Effector memory CD8-positive, alpha-beta T cell (primary cell): Measurements from ENCODE around the gene FDXR.
"Not testable (repeated sequence)": the region's sequence is repeated elsewhere in the genome, so short reads cannot be mapped to it uniquely, and the experiment has no call there.

Source experiments
- ATAC-seq: fragments of 150-1000 bp; cut with Tn5 transposase; replicated peaks from 2 replicates; pipeline ENCODE4 v1.10.0; 2021; ENCODE audit warnings: mild to moderate bottlenecking, moderate library complexity
- DNase-seq, 3 experiments: peaks; one replicate each; pipeline ENCODE4 v3.0.0; 2021
- H3K27ac Mint-ChIP-seq, 2 donors: one replicate each; pipeline ENCODE4 v1.8.0; 2022; ENCODE audit warnings: mild to moderate bottlenecking in 2 of 2, mixed read lengths in 2 of 2, moderate library complexity in 2 of 2
- H3K27me3 Mint-ChIP-seq, 2 donors: one replicate each; pipeline ENCODE4 v1.8.0; 2022; ENCODE audit warnings: mixed read lengths in 2 of 2
- H3K36me3 Mint-ChIP-seq: one replicate; pipeline ENCODE4 v1.8.0; 2022; ENCODE audit warnings: mild to moderate bottlenecking, moderate library complexity, mixed read lengths; ENCODE audit not compliant: insufficient read depth
- H3K4me1 Mint-ChIP-seq, 2 donors: one replicate each; pipeline ENCODE4 v1.8.0; 2022; ENCODE audit warnings: low read depth in 2 of 2, mixed read lengths in 2 of 2
- H3K4me3 Mint-ChIP-seq, 2 donors: one replicate each; pipeline ENCODE4 v1.8.0; 2022; ENCODE audit warnings: mild to moderate bottlenecking in 2 of 2, mixed read lengths in 2 of 2, moderate library complexity in 2 of 2
- H3K9me3 Mint-ChIP-seq, 2 donors: one replicate each; pipeline ENCODE4 v1.8.0; 2022; ENCODE audit warnings: mixed read lengths in 2 of 2
- total RNA-seq, 9 experiments: gene quantifications; one replicate each; lab custom pipeline; 2026; lab: John Stamatoyannopoulos, UW

The FDXR gene, protein sequence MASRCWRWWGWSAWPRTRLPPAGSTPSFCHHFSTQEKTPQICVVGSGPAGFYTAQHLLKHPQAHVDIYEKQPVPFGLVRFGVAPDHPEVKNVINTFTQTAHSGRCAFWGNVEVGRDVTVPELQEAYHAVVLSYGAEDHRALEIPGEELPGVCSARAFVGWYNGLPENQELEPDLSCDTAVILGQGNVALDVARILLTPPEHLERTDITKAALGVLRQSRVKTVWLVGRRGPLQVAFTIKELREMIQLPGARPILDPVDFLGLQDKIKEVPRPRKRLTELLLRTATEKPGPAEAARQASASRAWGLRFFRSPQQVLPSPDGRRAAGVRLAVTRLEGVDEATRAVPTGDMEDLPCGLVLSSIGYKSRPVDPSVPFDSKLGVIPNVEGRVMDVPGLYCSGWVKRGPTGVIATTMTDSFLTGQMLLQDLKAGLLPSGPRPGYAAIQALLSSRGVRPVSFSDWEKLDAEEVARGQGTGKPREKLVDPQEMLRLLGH
- 3.3 to 10.8 (median 5.2) reads per million in 9 experiments for total RNA-seq

DNA sequence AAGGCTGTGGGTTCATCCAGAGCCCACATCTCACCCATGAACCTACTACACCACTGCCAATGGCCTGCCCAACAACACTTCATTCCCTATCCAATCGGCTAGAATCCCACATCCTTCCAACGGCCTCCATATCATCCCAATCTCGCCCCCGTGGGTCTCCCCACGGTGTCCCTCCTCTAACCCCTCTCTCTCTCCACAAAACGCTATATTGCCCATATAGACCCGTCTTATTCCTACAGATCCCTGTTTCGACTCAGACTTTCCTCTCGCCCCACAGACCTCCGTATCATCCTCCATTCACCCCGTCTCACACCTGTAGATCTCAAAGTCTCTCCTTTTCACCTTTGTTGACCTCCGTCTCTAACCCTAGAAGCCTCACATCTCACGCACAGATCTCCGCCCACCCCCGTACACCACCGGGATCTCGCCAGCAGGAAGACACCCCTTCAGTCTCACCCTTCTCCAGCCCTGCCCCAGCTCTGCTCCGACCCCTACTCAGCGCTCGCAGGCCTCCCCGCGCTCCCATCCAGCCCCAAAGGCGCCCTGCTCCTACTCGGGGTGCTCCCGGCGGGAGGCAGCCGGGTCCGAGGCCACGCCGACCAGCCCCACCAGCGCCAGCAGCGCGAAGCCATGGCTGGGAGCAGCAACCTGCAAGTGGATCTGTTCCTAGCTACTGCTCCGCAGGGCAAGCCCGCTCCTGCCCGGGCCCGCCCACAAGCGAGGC lies at the start of gene FDXR:
TSS of gene FDXR (minus strand) at position 682 of the 724 bp plus-strand sequence. CDS start at position 632, 50 bp downstream.
- DNase-seq (peak in 1 of 3 experiments; percentile 24), ATAC-seq (peak; percentile 5)
- H3K9me3 Mint-ChIP-seq: no peaks in the 10 kb centered on the region
- peak within 1 kb of the TSS; percentile 95 to 96 for H3K27ac Mint-ChIP-seq
- no peaks in the 10 kb centered on the region for H3K27me3 Mint-ChIP-seq
- peaks cover 15 to 21% of the 10 kb centered on the region in 2 donors for H3K4me1 Mint-ChIP-seq
- peaks cover 16% of the 10 kb centered on the region for H3K36me3 Mint-ChIP-seq
- peak within 1 kb of the TSS; percentile 82 to 87 for H3K4me3 Mint-ChIP-seq

DNA sequence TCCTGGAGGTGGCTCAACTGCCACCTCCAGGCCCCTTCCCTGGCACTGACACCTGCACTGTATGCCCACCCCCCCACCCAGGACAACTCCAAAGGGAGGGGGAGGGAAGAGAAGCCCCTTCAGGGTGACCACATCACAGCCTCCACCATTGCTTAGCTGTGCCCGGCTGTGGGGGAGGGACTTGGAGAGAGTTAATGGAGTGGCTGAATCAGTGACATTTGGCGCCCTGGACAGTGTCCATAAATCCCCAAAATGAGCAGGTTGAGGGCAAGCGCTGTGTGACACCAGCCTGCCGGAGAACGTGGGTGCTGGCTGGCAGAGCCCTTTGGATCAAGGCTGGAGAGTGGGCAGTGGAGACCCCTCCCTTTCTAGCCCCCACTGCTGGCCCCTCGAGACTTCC lies 49.4 kb upstream of the FDXR start:
- ATAC-seq (no peak), DNase-seq (no peak)
- peaks cover 58 to 87% of the 10 kb centered on the region in 2 donors for H3K27me3 Mint-ChIP-seq
- H3K27ac Mint-ChIP-seq: no peak overlapping the region
- H3K4me1 Mint-ChIP-seq: peaks cover 6 to 9% of the 10 kb centered on the region in 2 donors
- H3K9me3 Mint-ChIP-seq: no peaks in the 10 kb centered on the region
- H3K4me3 Mint-ChIP-seq: peak overlapping the region in 1 of 2 donors; percentile 70
- peaks cover 3% of the 10 kb centered on the region for H3K36me3 Mint-ChIP-seq

DNA sequence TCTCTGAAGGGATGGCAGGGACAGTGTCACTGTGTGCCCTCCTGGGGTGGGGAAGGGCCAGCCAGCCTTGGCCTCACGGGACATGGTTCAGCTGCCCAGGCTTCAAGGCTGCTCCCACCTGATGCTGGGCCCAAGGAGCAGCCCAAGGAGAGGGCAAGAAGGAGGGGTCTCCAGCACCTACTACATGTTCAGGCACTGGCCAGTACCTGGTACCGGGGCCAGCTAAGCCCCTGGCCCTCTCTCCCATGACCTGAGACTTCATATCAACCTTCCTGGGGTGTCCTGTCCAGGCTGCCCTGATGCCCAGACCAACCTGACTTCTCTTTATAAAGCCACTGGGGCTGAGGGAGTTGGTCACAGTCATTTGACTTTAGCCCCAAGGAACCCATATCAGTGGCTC lies 49.0 kb upstream of the FDXR start:
- H3K27ac Mint-ChIP-seq: no peak overlapping the region
- DNase-seq: no peak
- no peak for ATAC-seq
- peaks cover 6 to 9% of the 10 kb centered on the region in 2 donors for H3K4me1 Mint-ChIP-seq
- peaks cover 61 to 87% of the 10 kb centered on the region in 2 donors for H3K27me3 Mint-ChIP-seq
- no peaks in the 10 kb centered on the region for H3K9me3 Mint-ChIP-seq
- no peak overlapping the region for H3K4me3 Mint-ChIP-seq
- H3K36me3 Mint-ChIP-seq: peaks cover 3% of the 10 kb centered on the region

DNA sequence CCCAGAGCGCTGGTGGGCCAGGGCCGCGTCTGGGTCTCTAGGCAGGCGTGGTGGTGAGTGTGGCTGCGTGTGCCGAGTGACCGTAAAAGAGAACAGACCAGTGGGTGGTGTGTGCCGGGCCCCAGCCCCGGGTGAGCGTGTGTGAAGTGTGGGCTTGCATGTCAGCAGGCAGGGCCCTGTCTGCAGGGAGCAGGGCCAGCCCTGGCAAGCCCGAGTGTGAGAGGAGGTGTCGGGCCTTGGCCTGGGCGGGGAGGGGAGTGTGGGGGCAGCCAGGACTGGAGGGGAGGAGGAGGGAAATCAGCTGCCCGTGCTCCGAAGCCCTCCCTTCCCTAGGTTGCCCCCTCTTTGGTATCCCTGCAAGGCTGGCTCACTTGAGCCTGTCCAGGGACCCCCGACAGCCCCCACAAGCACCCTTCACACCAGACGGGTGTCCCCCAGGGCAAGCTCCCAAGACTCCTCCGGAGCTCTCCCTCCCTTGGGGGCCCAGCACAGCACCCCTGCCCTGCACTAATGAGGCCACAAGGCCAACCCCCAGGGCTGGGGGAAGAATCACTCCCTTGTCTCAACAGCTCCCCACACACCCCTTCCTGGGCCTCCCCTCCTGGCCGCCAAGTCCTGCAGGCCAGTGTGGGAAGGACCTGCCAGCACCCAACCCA lies 48.4 kb upstream of the FDXR start:
- no peak overlapping the region for H3K27ac Mint-ChIP-seq
- peaks cover 58 to 87% of the 10 kb centered on the region in 2 donors for H3K27me3 Mint-ChIP-seq
- H3K36me3 Mint-ChIP-seq: no peaks in the 10 kb centered on the region
- ATAC-seq (no peak), DNase-seq (no peak)
- H3K4me1 Mint-ChIP-seq: peaks cover 6 to 9% of the 10 kb centered on the region in 2 donors
- peak overlapping the region in 1 of 2 donors; percentile 17 for H3K4me3 Mint-ChIP-seq
- H3K9me3 Mint-ChIP-seq: no peaks in the 10 kb centered on the region

DNA sequence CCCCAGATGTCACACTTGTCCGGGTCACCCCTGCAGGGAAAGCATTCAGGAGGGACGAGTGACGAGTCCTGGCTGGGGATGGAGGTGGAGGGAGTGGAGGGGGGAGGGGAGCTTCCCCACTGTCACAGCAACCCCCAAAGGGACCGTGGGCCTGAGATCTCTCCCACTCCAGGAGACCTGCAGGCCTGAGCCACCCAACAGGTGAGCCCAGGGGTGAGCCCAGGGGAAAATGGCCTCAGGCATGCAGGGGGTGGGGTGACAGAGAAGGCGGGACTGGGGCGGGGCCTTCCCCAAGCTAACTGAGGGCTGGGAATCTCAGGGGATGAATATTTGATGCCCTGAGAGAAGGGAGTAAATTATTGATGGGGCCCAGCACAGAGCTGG lies 47.8 kb upstream of the FDXR start:
- DNase-seq (no peak), ATAC-seq (no peak)
- peak overlapping the region in 1 of 2 donors; percentile 75 for H3K27ac Mint-ChIP-seq
- H3K9me3 Mint-ChIP-seq: no peaks in the 10 kb centered on the region
- H3K4me1 Mint-ChIP-seq: peaks cover 6 to 9% of the 10 kb centered on the region in 2 donors
- peak overlapping the region in 1 of 2 donors; percentile 17 for H3K4me3 Mint-ChIP-seq
- peaks cover 53 to 87% of the 10 kb centered on the region in 2 donors for H3K27me3 Mint-ChIP-seq
- H3K36me3 Mint-ChIP-seq: no peaks in the 10 kb centered on the region

DNA sequence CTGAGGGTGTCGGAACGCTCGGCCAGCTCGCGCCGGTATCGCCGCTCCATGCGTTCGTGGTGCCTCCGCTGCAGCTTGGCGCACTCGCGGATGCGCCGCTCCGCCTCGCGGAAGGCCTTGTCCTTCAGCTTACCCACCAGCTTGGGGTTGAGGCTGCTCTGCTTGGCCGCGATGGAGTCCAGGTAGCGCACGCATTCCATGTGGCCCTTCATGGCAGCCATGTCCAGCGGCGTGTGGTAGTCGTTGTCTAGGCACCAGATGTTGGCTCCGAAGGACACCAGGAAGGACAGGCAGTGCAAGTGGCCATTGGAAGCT lies 47.5 kb upstream of the FDXR start:
- peaks cover 49 to 84% of the 10 kb centered on the region in 2 donors for H3K27me3 Mint-ChIP-seq

DNA sequence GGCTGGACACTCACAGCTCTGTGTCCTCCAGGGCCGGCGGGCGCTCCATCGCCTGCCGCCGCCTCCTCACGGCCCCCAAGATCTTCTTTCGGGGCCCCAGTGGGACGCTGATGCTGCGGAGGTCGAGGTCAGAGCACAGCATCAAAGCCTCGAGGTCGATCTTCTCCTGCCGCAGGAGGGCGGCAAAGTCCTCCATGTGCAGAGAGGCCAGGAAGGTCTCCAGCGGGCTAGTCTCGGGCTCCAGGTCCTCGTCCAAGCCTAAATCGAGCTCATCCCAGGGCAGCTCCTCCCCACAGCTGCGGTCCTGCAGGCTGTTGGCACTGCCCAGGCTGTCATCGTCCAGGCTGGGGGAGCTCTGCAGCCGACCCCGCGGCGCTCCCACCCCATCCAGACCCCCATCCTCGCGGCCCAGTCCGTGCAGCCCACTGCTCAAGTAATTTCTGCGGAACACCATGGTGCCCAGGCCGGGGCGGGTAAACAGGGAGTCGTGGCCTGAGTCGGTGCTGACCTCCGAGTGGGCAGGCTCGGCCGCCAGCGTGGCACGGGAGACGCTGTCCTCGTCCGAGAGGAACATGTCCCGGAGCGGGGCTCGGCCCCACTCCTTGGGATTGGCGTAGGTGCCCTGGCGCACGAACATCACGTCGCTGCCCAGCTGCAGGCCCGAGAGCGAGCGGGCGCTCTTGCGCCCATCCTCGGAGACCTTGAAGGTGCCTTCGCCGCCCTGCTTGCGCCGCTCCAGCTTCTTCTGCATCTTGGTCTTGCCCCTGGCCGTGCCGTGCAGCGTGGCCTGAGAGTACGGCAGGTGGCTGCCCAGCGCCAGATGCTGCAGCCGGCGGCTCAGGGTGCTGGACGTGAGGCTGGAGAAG lies 46.9 kb upstream of the FDXR start:
- Mint-ChIP-seq H3K27ac (peak overlapping the region in 1 of 2 donors; percentile 75), H3K4me3 (no peak overlapping the region), H3K4me1 (peaks cover 5 to 8% of the 10 kb centered on the region in 2 donors), H3K36me3 (no peaks in the 10 kb centered on the region), H3K9me3 (no peaks in the 10 kb centered on the region), H3K27me3 (peaks cover 43 to 79% of the 10 kb centered on the region in 2 donors)
- no peak for ATAC-seq
- no peak for DNase-seq

More for the DNA sequence above, 47.5 kb upstream of the FDXR start:
- Mint-ChIP-seq H3K36me3 (no peaks in the 10 kb centered on the region), H3K4me3 (no peak overlapping the region), H3K27ac (peak overlapping the region in 1 of 2 donors; percentile 75), H3K9me3 (no peaks in the 10 kb centered on the region), H3K4me1 (peaks cover 6 to 9% of the 10 kb centered on the region in 2 donors)
- DNase-seq (no peak), ATAC-seq (no peak)

DNA sequence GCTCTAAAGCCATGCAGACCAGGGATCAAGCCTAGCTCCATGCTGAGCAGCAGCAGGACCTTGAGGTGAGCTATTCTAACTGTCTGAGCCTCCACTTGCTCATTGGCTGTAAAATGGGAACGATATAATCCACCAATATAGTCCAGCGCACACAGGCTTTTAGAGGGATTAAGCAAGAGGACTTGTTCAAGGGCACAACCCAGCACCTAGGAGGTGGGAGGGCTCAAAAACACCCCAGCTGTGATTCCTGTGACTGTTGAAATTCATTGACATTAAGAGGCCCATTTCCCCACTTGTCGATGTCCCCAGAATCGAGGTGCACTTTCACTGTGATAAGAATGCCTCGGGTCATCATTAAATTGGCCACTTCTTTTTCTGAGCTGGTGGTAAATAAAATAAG lies 46.1 kb upstream of the FDXR start:
- H3K36me3 Mint-ChIP-seq: no peaks in the 10 kb centered on the region
- H3K4me1 Mint-ChIP-seq: peaks cover 0 to 3% of the 10 kb centered on the region in 2 donors
- H3K4me3 Mint-ChIP-seq: no peak overlapping the region
- no peak for ATAC-seq
- H3K27me3 Mint-ChIP-seq: peaks cover 37 to 71% of the 10 kb centered on the region in 2 donors
- H3K9me3 Mint-ChIP-seq: no peaks in the 10 kb centered on the region
- no peak for DNase-seq
- H3K27ac Mint-ChIP-seq: no peak overlapping the region

DNA sequence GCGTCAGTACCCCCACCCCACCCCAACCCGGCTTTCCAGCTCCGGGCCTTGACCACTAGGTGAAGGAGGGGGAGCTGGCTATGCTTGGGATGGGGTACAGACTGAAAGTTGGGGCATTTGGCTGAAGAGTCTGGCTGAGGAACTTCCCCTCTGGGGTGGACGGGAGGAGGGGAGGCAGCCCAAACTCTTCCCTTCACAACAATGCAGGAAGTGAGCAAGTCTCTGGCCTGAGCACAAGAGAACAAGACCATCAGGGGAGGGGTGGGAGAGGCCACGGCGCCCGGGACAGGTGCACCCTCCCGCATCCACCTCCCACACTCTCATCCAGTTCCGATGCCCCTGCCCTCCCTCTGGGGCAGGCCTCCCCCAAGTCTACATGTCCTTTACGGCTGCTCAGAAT lies 44.6 kb upstream of the FDXR start:
- no peak for ATAC-seq
- H3K27me3 Mint-ChIP-seq: peaks cover 32 to 61% of the 10 kb centered on the region in 2 donors

DNA sequence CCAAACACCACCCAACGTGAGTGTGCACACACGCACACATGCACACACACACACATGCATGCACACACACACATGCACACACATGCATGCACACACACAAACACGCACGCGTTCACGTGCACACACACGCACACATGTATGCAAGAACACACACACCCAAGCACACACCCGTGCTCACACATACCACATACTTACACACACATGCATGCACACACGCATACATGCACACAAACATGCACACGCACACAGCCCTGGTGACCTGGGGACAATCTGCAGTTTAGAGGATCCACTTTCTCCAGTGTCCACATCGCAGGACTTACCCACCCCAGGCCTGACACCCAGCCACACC lies 44.0 kb upstream of the FDXR start:
- no peaks in the 10 kb centered on the region for H3K36me3 Mint-ChIP-seq
- H3K27ac Mint-ChIP-seq: no peak overlapping the region
- H3K9me3 Mint-ChIP-seq: no peaks in the 10 kb centered on the region
- H3K4me3 Mint-ChIP-seq: no peak overlapping the region
- H3K4me1 Mint-ChIP-seq: no peaks in the 10 kb centered on the region
- peaks cover 30 to 55% of the 10 kb centered on the region in 2 donors for H3K27me3 Mint-ChIP-seq
- no peak for DNase-seq
- no peak for ATAC-seq

More for the DNA sequence above, 44.6 kb upstream of the FDXR start:
- no peaks in the 10 kb centered on the region for H3K36me3 Mint-ChIP-seq
- no peak overlapping the region for H3K27ac Mint-ChIP-seq
- no peak for DNase-seq
- H3K4me3 Mint-ChIP-seq: no peak overlapping the region
- H3K9me3 Mint-ChIP-seq: no peaks in the 10 kb centered on the region
- no peaks in the 10 kb centered on the region for H3K4me1 Mint-ChIP-seq

DNA sequence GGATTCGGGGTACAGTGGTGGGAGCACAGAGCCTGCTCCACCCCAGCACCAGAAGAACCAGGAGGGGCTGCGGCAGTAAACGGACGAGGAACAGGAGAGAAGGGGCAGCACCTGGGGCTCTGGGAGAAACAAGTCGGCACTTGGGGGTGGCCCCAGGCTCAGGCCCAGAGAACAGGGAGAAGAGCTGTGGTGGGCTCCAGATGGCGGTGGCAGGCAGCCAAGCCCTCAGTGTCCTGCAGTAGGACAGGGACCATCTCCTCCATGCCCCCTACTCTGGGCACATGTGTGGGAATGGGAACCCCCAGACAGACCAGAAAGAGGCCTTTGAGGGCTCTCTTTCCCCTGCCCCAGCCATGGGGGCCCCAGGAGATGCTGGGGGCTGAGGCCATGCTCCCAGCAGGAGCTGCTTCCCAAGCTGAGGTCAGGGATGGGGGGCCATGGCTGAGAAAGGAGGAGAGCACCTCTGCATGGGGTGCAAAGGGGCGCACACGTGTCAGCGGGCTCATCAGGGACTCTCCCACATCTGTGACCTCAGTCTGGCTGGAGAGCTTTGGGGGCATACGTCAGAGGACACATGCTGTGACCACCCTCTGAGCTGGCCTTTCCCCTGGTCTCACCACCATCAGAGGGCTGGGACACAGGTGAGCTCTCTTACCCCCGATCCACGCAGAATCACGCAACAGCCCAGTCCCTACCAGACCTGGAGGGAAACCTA lies 43.5 kb upstream of the FDXR start:
- ATAC-seq (no peak), DNase-seq (no peak)
- Mint-ChIP-seq H3K4me1 (no peaks in the 10 kb centered on the region), H3K4me3 (no peak overlapping the region), H3K27ac (no peak overlapping the region), H3K27me3 (peaks cover 25 to 50% of the 10 kb centered on the region in 2 donors), H3K9me3 (no peaks in the 10 kb centered on the region), H3K36me3 (no peaks in the 10 kb centered on the region)

DNA sequence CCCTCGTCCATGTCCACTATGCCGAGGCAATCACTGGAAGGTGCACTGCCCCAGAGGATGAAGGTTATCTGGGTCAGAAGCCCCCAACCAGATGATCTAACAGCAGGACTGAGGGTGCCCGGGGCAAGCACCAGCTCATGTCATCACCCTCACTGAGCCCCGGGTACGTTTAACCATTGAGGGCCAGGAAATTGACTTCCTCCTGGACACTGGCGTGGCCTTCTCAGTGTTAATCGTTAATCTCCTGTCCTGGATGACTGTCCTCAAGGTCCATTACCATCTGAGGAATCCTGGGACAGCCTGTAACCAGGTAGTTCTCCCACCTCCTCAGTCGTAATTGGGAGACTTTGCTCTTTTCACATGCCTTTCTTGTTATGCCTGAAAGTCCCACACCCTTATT lies 38.6 kb upstream of the FDXR start:
- ATAC-seq, H3K4me1 Mint-ChIP-seq, H3K4me3 Mint-ChIP-seq, H3K9me3 Mint-ChIP-seq, H3K36me3 Mint-ChIP-seq, H3K27ac Mint-ChIP-seq, DNase-seq: not testable (repeated sequence)
- peaks cover 5 to 15% of the 10 kb centered on the region in 2 donors for H3K27me3 Mint-ChIP-seq
